ENCODE measurements around the gene LZTS3. TPM values are rescaled to one million over a fixed set of nuclear protein-coding genes. Genes with fewer than 3 reads are reported as not detected.

Gene LZTS3
- total and polyA plus RNA-seq, 2 of the 13 experiments (the other 11 are each of a cell fraction or from before 2014, with no cell fraction given) = 10.1 to 31.3 TPM

DNA sequence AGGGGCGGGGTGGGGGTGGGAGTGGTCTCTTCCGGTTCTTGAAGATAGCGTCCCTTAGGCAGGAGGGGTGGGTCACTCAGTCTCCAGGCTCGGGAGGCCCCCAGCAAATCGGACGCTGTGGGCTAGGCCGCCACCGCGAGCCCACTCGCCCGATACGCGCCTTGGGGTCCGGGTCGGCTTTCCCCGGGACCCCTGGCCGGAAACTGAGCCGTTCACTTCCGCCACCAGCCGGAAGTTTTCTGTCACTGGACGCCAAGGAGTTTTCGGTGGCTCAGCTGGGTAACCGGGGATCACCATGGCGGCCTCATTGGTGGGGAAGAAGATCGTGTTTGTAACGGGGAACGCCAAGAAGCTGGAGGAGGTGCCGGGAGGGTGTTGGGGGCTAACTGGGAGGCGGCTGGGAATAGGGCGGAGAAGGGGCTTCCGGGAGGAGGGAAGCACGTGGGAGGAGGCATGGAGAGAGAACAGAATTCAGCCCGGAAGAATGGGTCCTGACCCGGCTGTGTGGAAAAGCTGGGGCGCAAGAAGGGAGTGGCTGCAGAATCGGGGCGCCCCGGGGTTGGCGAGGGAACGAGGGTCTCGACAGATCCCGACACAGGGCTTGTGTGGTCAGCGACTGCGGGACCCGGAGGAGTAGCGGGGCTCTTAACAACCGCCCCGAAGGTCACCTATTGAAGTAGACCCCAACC, 36.1 kb upstream of the LZTS3 start, which contains the start of gene ITPA (continued):
- TF ChIP-seq, protein P1, sequence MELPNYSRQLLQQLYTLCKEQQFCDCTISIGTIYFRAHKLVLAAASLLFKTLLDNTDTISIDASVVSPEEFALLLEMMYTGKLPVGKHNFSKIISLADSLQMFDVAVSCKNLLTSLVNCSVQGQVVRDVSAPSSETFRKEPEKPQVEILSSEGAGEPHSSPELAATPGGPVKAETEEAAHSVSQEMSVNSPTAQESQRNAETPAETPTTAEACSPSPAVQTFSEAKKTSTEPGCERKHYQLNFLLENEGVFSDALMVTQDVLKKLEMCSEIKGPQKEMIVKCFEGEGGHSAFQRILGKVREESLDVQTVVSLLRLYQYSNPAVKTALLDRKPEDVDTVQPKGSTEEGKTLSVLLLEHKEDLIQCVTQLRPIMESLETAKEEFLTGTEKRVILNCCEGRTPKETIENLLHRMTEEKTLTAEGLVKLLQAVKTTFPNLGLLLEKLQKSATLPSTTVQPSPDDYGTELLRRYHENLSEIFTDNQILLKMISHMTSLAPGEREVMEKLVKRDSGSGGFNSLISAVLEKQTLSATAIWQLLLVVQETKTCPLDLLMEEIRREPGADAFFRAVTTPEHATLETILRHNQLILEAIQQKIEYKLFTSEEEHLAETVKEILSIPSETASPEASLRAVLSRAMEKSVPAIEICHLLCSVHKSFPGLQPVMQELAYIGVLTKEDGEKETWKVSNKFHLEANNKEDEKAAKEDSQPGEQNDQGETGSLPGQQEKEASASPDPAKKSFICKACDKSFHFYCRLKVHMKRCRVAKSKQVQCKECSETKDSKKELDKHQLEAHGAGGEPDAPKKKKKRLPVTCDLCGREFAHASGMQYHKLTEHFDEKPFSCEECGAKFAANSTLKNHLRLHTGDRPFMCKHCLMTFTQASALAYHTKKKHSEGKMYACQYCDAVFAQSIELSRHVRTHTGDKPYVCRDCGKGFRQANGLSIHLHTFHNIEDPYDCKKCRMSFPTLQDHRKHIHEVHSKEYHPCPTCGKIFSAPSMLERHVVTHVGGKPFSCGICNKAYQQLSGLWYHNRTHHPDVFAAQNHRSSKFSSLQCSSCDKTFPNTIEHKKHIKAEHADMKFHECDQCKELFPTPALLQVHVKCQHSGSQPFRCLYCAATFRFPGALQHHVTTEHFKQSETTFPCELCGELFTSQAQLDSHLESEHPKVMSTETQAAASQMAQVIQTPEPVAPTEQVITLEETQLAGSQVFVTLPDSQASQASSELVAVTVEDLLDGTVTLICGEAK (IDR thresholded peaks at IDR 0.05) = peak; percentile 77
- TF ChIP-seq, protein P1 (CRISPR knock-in tag; IDR thresholded peaks at IDR 0.05) = peak; percentile 74; the same call in 1 of the 2 replicates
- TF ChIP-seq KDM4B (CRISPR knock-in tag; IDR thresholded peaks at IDR 0.05) (no peak; the same call in 1 of the 2 replicates), ARNT (IDR thresholded peaks at IDR 0.05) (no peak), ZNF83 (CRISPR knock-in tag; IDR thresholded peaks at IDR 0.05; ENCODE audit: borderline replicate concordance) (0 out of 2 replicates have a peak, but pooled peaks have one; percentile 83), ZNF451 (CRISPR knock-in tag; IDR thresholded peaks at IDR 0.05) (no peak), MIER3 (CRISPR knock-in tag; IDR thresholded peaks at IDR 0.05; ENCODE audit: borderline replicate concordance) (peak; percentile 35; the same call in 1 of the 2 replicates), PHB2 (IDR thresholded peaks at IDR 0.05; ENCODE audit: partially characterized antibody) (no peak), MLLT10 (CRISPR knock-in tag; IDR thresholded peaks at IDR 0.05) (no peak), SALL2 (CRISPR knock-in tag; IDR thresholded peaks at IDR 0.05) (peak; percentile 91), ZNF776 (CRISPR knock-in tag; IDR thresholded peaks at IDR 0.05) (no peak), ZNF124 (CRISPR knock-in tag; IDR thresholded peaks at IDR 0.05) (no peak; the same call in 1 of the 2 replicates), HNF4A (CRISPR knock-in tag; IDR thresholded peaks at IDR 0.05) (no peak), ZNF331 (CRISPR knock-in tag; IDR thresholded peaks at IDR 0.05) (peak; percentile 40), ZNF589 (CRISPR knock-in tag; conservative IDR thresholded peaks at IDR 0.05) (no peak), POLR2AphosphoS5 (IDR thresholded peaks at IDR 0.05; ENCODE audit: low read depth, low read length) (peak; percentile 97), SP1 (IDR thresholded peaks at IDR 0.05) (no peak), SP1 (CRISPR knock-in tag; IDR thresholded peaks at IDR 0.05) (no peak; the same call in 1 of the 2 replicates)
- TF ChIP-seq, protein P2, sequence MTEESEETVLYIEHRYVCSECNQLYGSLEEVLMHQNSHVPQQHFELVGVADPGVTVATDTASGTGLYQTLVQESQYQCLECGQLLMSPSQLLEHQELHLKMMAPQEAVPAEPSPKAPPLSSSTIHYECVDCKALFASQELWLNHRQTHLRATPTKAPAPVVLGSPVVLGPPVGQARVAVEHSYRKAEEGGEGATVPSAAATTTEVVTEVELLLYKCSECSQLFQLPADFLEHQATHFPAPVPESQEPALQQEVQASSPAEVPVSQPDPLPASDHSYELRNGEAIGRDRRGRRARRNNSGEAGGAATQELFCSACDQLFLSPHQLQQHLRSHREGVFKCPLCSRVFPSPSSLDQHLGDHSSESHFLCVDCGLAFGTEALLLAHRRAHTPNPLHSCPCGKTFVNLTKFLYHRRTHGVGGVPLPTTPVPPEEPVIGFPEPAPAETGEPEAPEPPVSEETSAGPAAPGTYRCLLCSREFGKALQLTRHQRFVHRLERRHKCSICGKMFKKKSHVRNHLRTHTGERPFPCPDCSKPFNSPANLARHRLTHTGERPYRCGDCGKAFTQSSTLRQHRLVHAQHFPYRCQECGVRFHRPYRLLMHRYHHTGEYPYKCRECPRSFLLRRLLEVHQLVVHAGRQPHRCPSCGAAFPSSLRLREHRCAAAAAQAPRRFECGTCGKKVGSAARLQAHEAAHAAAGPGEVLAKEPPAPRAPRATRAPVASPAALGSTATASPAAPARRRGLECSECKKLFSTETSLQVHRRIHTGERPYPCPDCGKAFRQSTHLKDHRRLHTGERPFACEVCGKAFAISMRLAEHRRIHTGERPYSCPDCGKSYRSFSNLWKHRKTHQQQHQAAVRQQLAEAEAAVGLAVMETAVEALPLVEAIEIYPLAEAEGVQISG (CRISPR knock-in tag; IDR thresholded peaks at IDR 0.05) = peak; percentile 91
- TF ChIP-seq, protein P3, sequence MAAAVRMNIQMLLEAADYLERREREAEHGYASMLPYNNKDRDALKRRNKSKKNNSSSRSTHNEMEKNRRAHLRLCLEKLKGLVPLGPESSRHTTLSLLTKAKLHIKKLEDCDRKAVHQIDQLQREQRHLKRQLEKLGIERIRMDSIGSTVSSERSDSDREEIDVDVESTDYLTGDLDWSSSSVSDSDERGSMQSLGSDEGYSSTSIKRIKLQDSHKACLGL (CRISPR knock-in tag; IDR thresholded peaks at IDR 0.05) = peak; percentile 96; the same call in 1 of the 2 replicates
